GM23338 (cell line): ENCODE data around the gene CDC45. TPM values are rescaled to one million over a fixed set of nuclear protein-coding genes. Genes with fewer than 3 reads are reported as not detected.

Experiments
- ATAC-seq: fragments of 200-7000 bp; cut with Tn5 transposase; 3 replicates; pipeline ENCODE4 v1.9.1; 2020
- DNase-seq: peaks from one replicate; pipeline ENCODE4 v3.0.0-alpha.2; 2015; ENCODE audit warnings: low spot score
- H2AFZ ChIP-seq: fragments of 200-600 bp; sonication (generic); 2 replicates; pipeline ENCODE4 v1.8.0; 2016; ENCODE audit warnings: antibody characterized with exemption, mild to moderate bottlenecking, moderate library complexity
- H3F3A ChIP-seq: fragments of 200-600 bp; sonication (generic); replicated peaks from 2 replicates; pipeline ENCODE4 v1.8.0; 2017; ENCODE audit warnings: antibody characterized with exemption, mixed run types, low read depth
- H3K27ac ChIP-seq: fragments of 200-600 bp; sonication (generic); 2 replicates; pipeline ENCODE4 v1.6.1; 2016; ENCODE audit warnings: low read depth
- H3K27me3 ChIP-seq: fragments of 200-600 bp; sonication (generic); 2 replicates; pipeline ENCODE4 v1.8.0; 2016; ENCODE audit warnings: mild to moderate bottlenecking, mixed run types, moderate library complexity; ENCODE audit not compliant: insufficient read depth
- H3K36me3 ChIP-seq: fragments of 200-600 bp; sonication (generic); 2 replicates; pipeline ENCODE4 v1.8.0; 2016; ENCODE audit warnings: mild to moderate bottlenecking; ENCODE audit not compliant: insufficient read depth
- H3K4me1 ChIP-seq: fragments of 200-600 bp; sonication (generic); 2 replicates; pipeline ENCODE4 v1.8.0; 2016; ENCODE audit warnings: mild to moderate bottlenecking, moderate library complexity; ENCODE audit not compliant: insufficient read depth
- H3K4me2 ChIP-seq: fragments of 200-600 bp; sonication (generic); 2 replicates; pipeline ENCODE4 v1.7.1; 2017; ENCODE audit warnings: mixed run types
- H3K4me3 ChIP-seq: fragments of 200-600 bp; sonication (generic); 2 replicates; pipeline ENCODE4 v1.6.1; 2016; ENCODE audit warnings: mixed run types
- H3K79me2 ChIP-seq: fragments of 200-600 bp; sonication (generic); replicated peaks from 2 replicates; pipeline ENCODE4 v1.8.0; 2017; ENCODE audit warnings: mild to moderate bottlenecking; ENCODE audit not compliant: insufficient read depth
- H3K9me2 ChIP-seq: fragments of 200-600 bp; sonication (generic); 2 replicates; pipeline ENCODE4 v1.8.0; 2017; ENCODE audit not compliant: insufficient read depth
- H4K20me1 ChIP-seq: fragments of 200-600 bp; sonication (generic); replicated peaks from 2 replicates; pipeline ENCODE4 v1.8.0; 2017; ENCODE audit warnings: mild to moderate bottlenecking; ENCODE audit not compliant: insufficient read depth
- H3K27ac Mint-ChIP-seq: 2 replicates; pipeline ENCODE4 v1.8.0; 2020; ENCODE audit warnings: inconsistent platforms, mild to moderate bottlenecking, moderate library complexity, mixed read lengths
- H3K27me3 Mint-ChIP-seq: 3 replicates; pipeline ENCODE4 v1.8.0; 2022; ENCODE audit warnings: low read depth, mild to moderate bottlenecking, moderate library complexity, mixed read lengths, inconsistent platforms; ENCODE audit not compliant: insufficient read depth, poor library complexity
- H3K36me3 Mint-ChIP-seq: 3 replicates; pipeline ENCODE4 v1.8.0; 2021; ENCODE audit warnings: low read depth, mild to moderate bottlenecking, inconsistent platforms, moderate library complexity, mixed read lengths
- H3K4me1 Mint-ChIP-seq: 3 replicates; pipeline ENCODE4 v1.8.0; 2020; ENCODE audit warnings: mild to moderate bottlenecking, inconsistent platforms, mixed read lengths
- H3K4me3 Mint-ChIP-seq: 3 replicates; pipeline ENCODE4 v1.8.0; 2021; ENCODE audit warnings: moderate library complexity, mild to moderate bottlenecking, inconsistent platforms, mixed read lengths
- H3K9me3 Mint-ChIP-seq: 3 replicates; pipeline ENCODE4 v1.8.0; 2020; ENCODE audit warnings: moderate library complexity, mild to moderate bottlenecking, inconsistent platforms, mixed read lengths
- EZH2 ChIP-seq: fragments of 200-600 bp; sonication (generic); IDR thresholded peaks from one replicate; pipeline ENCODE4 v1.8.0; 2017; ENCODE audit warnings: antibody characterized with exemption, mild to moderate bottlenecking, low read depth; ENCODE audit not compliant: unreplicated experiment
- JUNB ChIP-seq: IDR thresholded peaks from one replicate; pipeline ENCODE4 v1.6.1; 2016; ENCODE audit warnings: antibody characterized with exemption; ENCODE audit not compliant: unreplicated experiment
- NANOG ChIP-seq: IDR thresholded peaks from 2 replicates; pipeline ENCODE4 v1.6.1; 2016; ENCODE audit warnings: antibody characterized with exemption, borderline replicate concordance
- POLR2AphosphoS5 ChIP-seq: IDR thresholded peaks from 2 replicates; pipeline ENCODE4 v1.6.1; 2016; ENCODE audit warnings: antibody characterized with exemption, low read depth
- STAT1 ChIP-seq: IDR thresholded peaks from one replicate; pipeline ENCODE4 v1.6.1; 2016; ENCODE audit warnings: antibody characterized with exemption; ENCODE audit not compliant: unreplicated experiment
- ZNF114 ChIP-seq: fragments of 250-450 bp; sonication (Bioruptor Pico); IDR thresholded peaks from 2 replicates; pipeline ENCODE4 v1.5.0; 2020; ENCODE audit warnings: mild to moderate bottlenecking, moderate library complexity
- ZNF331 ChIP-seq: fragments of 250-450 bp; sonication (Bioruptor Pico); IDR thresholded peaks from 2 replicates; pipeline ENCODE4 v1.5.0; 2020; ENCODE audit warnings: low read depth, mild to moderate bottlenecking, moderate library complexity
- polyA plus RNA-seq: library from polyadenylated mRNA; unstranded; fragments of >200 nt; fragmentation: Nextera tagmentation; extraction: Ambion mirVana; gene quantifications from 2 replicates; pipeline ENCODE4 v1.2.1, GENCODE V29; 2016
- total RNA-seq: library from RNA; depleted of rRNA; stranded (reverse); fragments of >200 nt; shearing (Covaris generic); gene quantifications from 2 replicates; pipeline ENCODE4 v1.2.3, GENCODE V29; 2014
- TF ChIP-seq, protein P1 (sequence below): IDR thresholded peaks from 2 replicates; pipeline ENCODE4 v1.6.1; 2016; ENCODE audit warnings: antibody characterized with exemption

The CDC45 gene
- total and polyA plus RNA-seq, 2 experiments from 2014 or later: 29.0 to 30.3 TPM

DNA sequence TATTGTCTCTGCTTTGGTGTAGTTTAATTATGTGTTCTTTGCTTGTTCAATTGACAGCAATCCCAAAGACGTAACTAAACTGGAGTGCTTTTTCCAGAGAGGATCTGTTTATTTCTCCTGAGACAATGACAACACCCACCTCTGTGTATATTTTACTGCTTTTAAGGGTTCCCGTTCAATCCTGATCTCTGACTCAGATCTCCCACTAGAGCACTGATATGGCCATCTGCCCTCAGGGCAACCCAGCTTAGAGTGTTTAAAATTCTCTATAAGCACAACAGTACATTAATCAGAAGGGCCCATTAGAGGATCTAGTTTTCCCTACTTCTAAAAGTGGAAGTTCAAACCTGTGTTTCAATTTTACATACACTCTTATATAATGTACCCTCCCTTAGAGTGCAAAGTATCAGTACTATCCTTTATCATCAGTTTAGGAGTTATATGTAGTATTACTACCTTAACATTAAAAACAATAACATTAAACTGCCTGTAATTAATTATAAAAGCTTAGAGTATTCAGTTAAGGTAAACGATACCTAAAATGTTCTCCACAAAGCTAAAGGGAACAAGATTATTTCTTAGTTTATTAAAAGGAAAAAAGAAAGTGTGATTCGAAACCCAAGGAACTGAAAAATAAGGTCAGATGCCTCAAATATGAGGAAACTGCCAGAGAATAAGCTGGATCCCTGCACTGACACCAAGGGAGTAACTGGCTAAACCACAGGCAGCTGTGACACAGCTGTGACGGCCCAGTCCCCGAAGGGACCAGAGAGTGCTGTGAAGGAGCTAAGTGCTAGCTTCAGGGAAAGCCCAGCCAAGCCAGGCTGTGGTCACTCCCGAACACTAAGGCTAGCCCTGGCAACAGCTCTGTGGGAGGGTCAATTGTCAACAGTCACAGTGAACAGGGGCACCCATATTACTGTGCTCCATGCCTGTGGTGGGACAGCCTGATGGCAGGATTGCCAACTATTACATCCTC is 15.9 kb upstream of the CDC45 start:
- no peak overlapping the region for H3K27ac ChIP-seq
- DNase-seq: no peak

DNA sequence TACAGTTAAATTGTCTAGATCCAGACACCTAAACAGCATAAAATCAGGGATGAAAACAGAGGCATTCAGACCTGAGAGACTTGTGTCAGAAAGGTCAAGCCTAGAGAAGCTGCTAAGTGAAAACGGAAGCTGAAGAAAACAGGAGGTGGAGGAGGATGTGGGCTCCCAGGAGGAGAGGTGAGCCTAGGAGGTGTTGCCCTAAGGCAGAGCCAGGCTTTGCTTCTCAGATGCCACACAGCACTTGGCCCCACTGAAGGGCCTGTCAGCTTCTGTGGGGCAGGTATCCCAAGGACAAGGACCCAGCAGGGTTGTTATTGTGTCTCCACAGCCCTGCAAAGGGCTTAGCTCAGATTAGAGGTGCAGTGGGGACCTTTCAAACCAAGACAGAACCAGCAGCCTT is 15.2 kb upstream of the CDC45 start:
- Mint-ChIP-seq H3K27ac (no peak overlapping the region), H3K36me3 (peaks cover 71% of the 10 kb centered on the region), H3K4me1 (no peaks in the 10 kb centered on the region), H3K27me3 (no peaks in the 10 kb centered on the region), H3K4me3 (no peak overlapping the region), H3K9me3 (no peaks in the 10 kb centered on the region)
- H3K4me1 ChIP-seq: no peaks in the 10 kb centered on the region
- DNase-seq: no peak
- no peaks in the 10 kb centered on the region for H3K79me2 ChIP-seq
- no peak for ATAC-seq
- no peak overlapping the region for H3K4me3 ChIP-seq
- H3F3A ChIP-seq: no peaks in the 10 kb centered on the region
- H3K27ac ChIP-seq: no peak overlapping the region
- no peak for TF ChIP-seq EZH2
- TF ChIP-seq ZNF331 (CRISPR knock-in tag): no peak
- TF ChIP-seq ZNF114 (CRISPR knock-in tag): no peak
- no peak for TF ChIP-seq NANOG
- no peak for TF ChIP-seq STAT1
- TF ChIP-seq, protein P1, sequence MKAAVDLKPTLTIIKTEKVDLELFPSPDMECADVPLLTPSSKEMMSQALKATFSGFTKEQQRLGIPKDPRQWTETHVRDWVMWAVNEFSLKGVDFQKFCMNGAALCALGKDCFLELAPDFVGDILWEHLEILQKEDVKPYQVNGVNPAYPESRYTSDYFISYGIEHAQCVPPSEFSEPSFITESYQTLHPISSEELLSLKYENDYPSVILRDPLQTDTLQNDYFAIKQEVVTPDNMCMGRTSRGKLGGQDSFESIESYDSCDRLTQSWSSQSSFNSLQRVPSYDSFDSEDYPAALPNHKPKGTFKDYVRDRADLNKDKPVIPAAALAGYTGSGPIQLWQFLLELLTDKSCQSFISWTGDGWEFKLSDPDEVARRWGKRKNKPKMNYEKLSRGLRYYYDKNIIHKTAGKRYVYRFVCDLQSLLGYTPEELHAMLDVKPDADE: no peak
- no peak overlapping the region for H3K4me2 ChIP-seq
- H4K20me1 ChIP-seq: peaks cover 11% of the 10 kb centered on the region
- peaks cover 35% of the 10 kb centered on the region for H3K36me3 ChIP-seq
- H2AFZ ChIP-seq: no peak overlapping the region
- no peaks in the 10 kb centered on the region for H3K9me2 ChIP-seq
- H3K27me3 ChIP-seq: no peaks in the 10 kb centered on the region

More for the DNA sequence above, 15.9 kb upstream of the CDC45 start:
- no peaks in the 10 kb centered on the region for H3K9me2 ChIP-seq
- TF ChIP-seq, protein P1: no peak
- TF ChIP-seq ZNF331 (CRISPR knock-in tag) (no peak), EZH2 (no peak), JUNB (no peak), POLR2AphosphoS5 (no peak), ZNF114 (CRISPR knock-in tag) (no peak)
- no peaks in the 10 kb centered on the region for H3K27me3 ChIP-seq
- peaks cover 31% of the 10 kb centered on the region for H3K36me3 ChIP-seq
- no peaks in the 10 kb centered on the region for H3K4me1 Mint-ChIP-seq
- H3K4me3 Mint-ChIP-seq: no peak overlapping the region
- no peak overlapping the region for H2AFZ ChIP-seq
- no peak overlapping the region for H3K4me3 ChIP-seq
- H3F3A ChIP-seq: no peaks in the 10 kb centered on the region
- H3K27ac Mint-ChIP-seq: no peak overlapping the region
- ATAC-seq: no peak
- H3K4me2 ChIP-seq: no peak overlapping the region
- peaks cover 66% of the 10 kb centered on the region for H3K36me3 Mint-ChIP-seq
- peaks cover 11% of the 10 kb centered on the region for H4K20me1 ChIP-seq
- no peaks in the 10 kb centered on the region; the same call in 1 of the 2 replicates for H3K79me2 ChIP-seq
- H3K27me3 Mint-ChIP-seq: no peaks in the 10 kb centered on the region
- H3K9me3 Mint-ChIP-seq: no peaks in the 10 kb centered on the region
- H3K4me1 ChIP-seq: no peaks in the 10 kb centered on the region
